Right lobe of liver (tissue), 4 donors: ENCODE results near the gene CENPX.

Experiments used
- CTCF ChIP-seq, 4 donors: fragments of 200-600 bp in 3 of 4; fragments of 450-650 bp in 1 of 4; IDR thresholded peaks; one replicate each; pipeline versions ENCODE4 v1.5.1 to v1.8.0; 2016 to 2022; ENCODE audit warnings: antibody characterized with exemption in 4 of 4, mild to moderate bottlenecking in 2 of 4
- POLR2A ChIP-seq: fragments of 450-650 bp; IDR thresholded peaks from one replicate; pipeline ENCODE4 v1.6.1; 2017; ENCODE audit warnings: antibody characterized with exemption, mild to moderate bottlenecking
- donor health status: DM: no; HTN: no; CAD: no.
- donor health status: DM: no; HTN: no; CAD: no.
- donor health status: DM: no; HTN: yes; CAD: no.

- TF ChIP-seq POLR2A, result no peak
- TF ChIP-seq CTCF (IDR thresholded peaks at IDR 0.05), result no peak
Measured at GRCh38 chr17:82013341-82013740, 9.3 kb downstream of the CENPX start.
